ENCODE data around the gene SEC24B. TPM values are rescaled to one million over a fixed set of nuclear protein-coding genes. Genes with fewer than 3 reads are reported as not detected.
"Not testable (repeated sequence)": the region's sequence is repeated elsewhere in the genome, so short reads cannot be mapped to it uniquely, and the experiment has no call there.

Gene SEC24B
- total RNA-seq, 1 experiment from 2014 or later: 39.3 TPM

DNA sequence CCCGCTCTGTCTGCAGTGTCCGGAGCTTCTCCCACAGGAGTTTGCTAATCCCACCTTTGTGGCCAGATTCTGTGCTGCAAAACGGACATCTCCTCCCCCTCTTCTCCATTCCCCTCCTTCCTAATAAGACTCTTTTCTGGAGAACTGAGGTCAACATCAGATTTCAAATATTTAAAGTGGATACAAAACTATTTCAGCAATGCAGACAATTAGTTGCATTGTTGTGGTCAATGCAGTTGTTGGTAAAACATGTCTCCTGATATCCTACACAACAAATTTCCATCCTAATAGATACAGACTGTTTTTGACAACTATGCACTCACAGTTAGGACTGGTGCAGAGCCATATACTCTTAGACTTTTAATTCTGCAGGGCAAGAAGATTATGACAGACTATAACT is 121.4 kb downstream of the SEC24B start:
- intact Hi-C loops (cut with micrococcal nuclease; ENCODE audit: unreplicated experiment): no loop called here
- Histone ChIP-seq H3K4me3 (ENCODE audit: low read depth, low read length, poor library complexity, severe bottlenecking) (no peak overlapping the region), H3K27me3 (replicated peaks; ENCODE audit: insufficient read depth, low read depth, low read length, poor library complexity) (no peaks in the 10 kb centered on the region), H3K36me3 (ENCODE audit: insufficient read depth, low read length, poor library complexity, severe bottlenecking) (no peaks in the 10 kb centered on the region), H3K9me3 (ENCODE audit: low read depth, low read length, poor library complexity, severe bottlenecking) (no peaks in the 10 kb centered on the region), H3K27ac (ENCODE audit: low read depth, low read length, poor library complexity, severe bottlenecking) (no peak overlapping the region), H3K4me1 (ENCODE audit: insufficient read depth, low read length, poor library complexity, severe bottlenecking) (peaks cover 8% of the 10 kb centered on the region)
- no TSS peak for BruUV-seq (replicated peaks)
- CTCF ChIA-PET: no interaction called here
- POLR2A ChIA-PET (ENCODE audit: low non-redundant PET): no interaction called here
- DNase-seq (ENCODE audit: low spot score): no peak
- TF ChIP-seq CTCF (conservative IDR thresholded peaks at IDR 0.05; ENCODE audit: low read depth, low read length) (no peak), EZH2 (IDR thresholded peaks at IDR 0.05; ENCODE audit: borderline replicate concordance, low read depth, low read length, poor library complexity, severe bottlenecking) (no peak)

DNA sequence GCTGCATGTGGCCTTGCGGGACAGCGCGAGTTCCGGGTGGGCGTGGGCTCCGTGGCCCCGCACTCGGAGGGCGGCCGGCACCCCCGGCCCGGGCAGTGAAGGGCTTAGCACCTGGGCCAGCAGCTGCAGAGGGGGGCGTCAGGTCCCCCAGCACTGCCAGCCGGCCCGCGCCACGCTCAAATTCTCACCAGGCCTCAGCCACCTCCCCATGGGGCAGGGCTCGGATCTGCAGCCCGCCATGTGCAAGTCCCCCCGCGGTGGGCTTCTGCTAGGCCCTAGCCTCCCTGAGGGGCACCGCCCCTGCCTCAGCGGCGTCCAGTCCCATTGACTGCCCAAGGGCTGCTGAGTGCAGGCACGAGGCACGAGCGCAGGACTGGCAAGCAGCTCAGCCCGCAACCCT is 123.8 kb downstream of the SEC24B start:
- Histone ChIP-seq H3K27ac (ENCODE audit: low read depth, low read length, poor library complexity, severe bottlenecking) (no peak overlapping the region), H3K27me3 (replicated peaks; ENCODE audit: insufficient read depth, low read depth, low read length, poor library complexity) (no peaks in the 10 kb centered on the region), H3K36me3 (ENCODE audit: insufficient read depth, low read length, poor library complexity, severe bottlenecking) (no peaks in the 10 kb centered on the region), H3K4me3 (ENCODE audit: low read depth, low read length, poor library complexity, severe bottlenecking) (no peak overlapping the region), H3K4me1 (ENCODE audit: insufficient read depth, low read length, poor library complexity, severe bottlenecking) (peaks cover 19% of the 10 kb centered on the region), H3K9me3 (ENCODE audit: low read depth, low read length, poor library complexity, severe bottlenecking) (no peaks in the 10 kb centered on the region)
- intact Hi-C loops (cut with micrococcal nuclease; ENCODE audit: unreplicated experiment): no loop called here
- CTCF ChIA-PET: no interaction called here
- TF ChIP-seq EZH2 (IDR thresholded peaks at IDR 0.05; ENCODE audit: borderline replicate concordance, low read depth, low read length, poor library complexity, severe bottlenecking) (no peak), CTCF (conservative IDR thresholded peaks at IDR 0.05; ENCODE audit: low read depth, low read length) (no peak)
- POLR2A ChIA-PET (ENCODE audit: low non-redundant PET): no interaction called here
- no TSS peak for BruUV-seq (replicated peaks)
- DNase-seq (ENCODE audit: low spot score): no peak

DNA sequence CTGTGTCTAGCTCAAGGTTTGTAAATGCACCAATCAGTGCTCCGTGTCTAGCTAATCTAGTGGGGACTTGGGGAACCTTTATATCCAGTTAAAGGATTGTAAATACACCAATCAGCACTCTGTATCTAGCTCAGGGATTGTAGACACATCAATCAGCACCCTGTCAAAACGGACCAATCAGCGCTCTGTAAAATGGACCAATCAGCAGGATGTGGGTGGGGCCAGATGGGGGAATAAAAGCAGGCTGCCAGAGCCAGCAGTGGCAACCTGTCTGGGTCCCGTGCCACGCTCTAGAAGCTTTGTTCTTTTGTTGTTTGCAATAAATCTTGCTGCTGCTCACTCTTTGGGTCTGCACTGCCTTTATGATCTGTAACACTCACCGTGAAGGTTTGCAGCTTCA is 124.5 kb downstream of the SEC24B start:
- H3K4me1 ChIP-seq (ENCODE audit: insufficient read depth, low read length, poor library complexity, severe bottlenecking): peaks cover 25% of the 10 kb centered on the region
- BruUV-seq (replicated peaks); intact Hi-C loops (cut with micrococcal nuclease; ENCODE audit: unreplicated experiment); CTCF ChIA-PET; H3K9me3 ChIP-seq (ENCODE audit: low read depth, low read length, poor library complexity, severe bottlenecking); POLR2A ChIA-PET (ENCODE audit: low non-redundant PET); H3K27ac ChIP-seq (ENCODE audit: low read depth, low read length, poor library complexity, severe bottlenecking); H3K36me3 ChIP-seq (ENCODE audit: insufficient read depth, low read length, poor library complexity, severe bottlenecking); H3K4me3 ChIP-seq (ENCODE audit: low read depth, low read length, poor library complexity, severe bottlenecking); H3K27me3 ChIP-seq (replicated peaks; ENCODE audit: insufficient read depth, low read depth, low read length, poor library complexity): not testable (repeated sequence)
- peak; percentile 17 for DNase-seq (ENCODE audit: low spot score)

DNA sequence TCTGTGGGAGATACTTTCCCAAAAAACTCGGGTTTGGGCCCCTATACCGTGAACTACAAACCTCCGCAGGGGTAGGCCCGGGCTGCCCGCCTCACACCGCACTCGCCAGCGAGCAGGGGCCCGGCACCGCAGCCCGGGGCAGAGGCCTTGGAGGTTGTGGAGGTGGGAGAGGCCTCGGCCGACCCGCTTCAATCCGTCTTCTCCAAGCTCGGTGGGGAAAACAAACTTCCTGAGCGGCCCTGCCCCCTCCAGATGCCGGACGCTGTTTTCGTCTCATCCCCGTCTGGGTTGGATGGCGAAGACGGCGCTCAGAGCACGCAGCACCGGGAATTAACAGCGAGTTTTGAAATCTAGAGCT is 126.0 kb downstream of the SEC24B start:
- TSS peak; percentile 76 for BruUV-seq (replicated peaks)
- Histone ChIP-seq H3K4me3 (ENCODE audit: low read depth, low read length, poor library complexity, severe bottlenecking) (peak overlapping the region; percentile 90), H3K36me3 (ENCODE audit: insufficient read depth, low read length, poor library complexity, severe bottlenecking) (no peaks in the 10 kb centered on the region), H3K4me1 (ENCODE audit: insufficient read depth, low read length, poor library complexity, severe bottlenecking) (peaks cover 25% of the 10 kb centered on the region), H3K27ac (ENCODE audit: low read depth, low read length, poor library complexity, severe bottlenecking) (peak overlapping the region; percentile 80), H3K27me3 (replicated peaks; ENCODE audit: insufficient read depth, low read depth, low read length, poor library complexity) (no peaks in the 10 kb centered on the region), H3K9me3 (ENCODE audit: low read depth, low read length, poor library complexity, severe bottlenecking) (no peaks in the 10 kb centered on the region)
- intact Hi-C loops (cut with micrococcal nuclease; ENCODE audit: unreplicated experiment): no loop called here
- no peak for DNase-seq (ENCODE audit: low spot score)
- no peak for TF ChIP-seq EZH2 (IDR thresholded peaks at IDR 0.05; ENCODE audit: borderline replicate concordance, low read depth, low read length, poor library complexity, severe bottlenecking)
- no peak for TF ChIP-seq CTCF (conservative IDR thresholded peaks at IDR 0.05; ENCODE audit: low read depth, low read length)
- CTCF ChIA-PET: no interaction called here
- POLR2A ChIA-PET (ENCODE audit: low non-redundant PET): interaction anchor here (0.6 kb wide), 1 partner anchor 522 kb away, joined by 4 read pairs; no protein-coding TSS in a partner anchor
